Colonic mucosa (tissue), 4 donors: ENCODE measurements around the gene JAKMIP2. TPM values are rescaled to one million over a fixed set of nuclear protein-coding genes. Genes with fewer than 3 reads are reported as not detected.
"Not testable (repeated sequence)": the region's sequence is repeated elsewhere in the genome, so short reads cannot be mapped to it uniquely, and the experiment has no call there.

Experiments
- DNase-seq: peaks from one replicate; pipeline ENCODE4 v3.0.0-alpha.2; 2020
- H3K27ac ChIP-seq: fragments of 200-600 bp; one replicate; pipeline ENCODE4 v1.8.0; 2021
- H3K27me3 ChIP-seq: fragments of 200-600 bp; one replicate; pipeline ENCODE4 v1.8.0; 2021
- H3K36me3 ChIP-seq: fragments of 200-600 bp; one replicate; pipeline ENCODE4 v1.8.0; 2021
- H3K4me1 ChIP-seq: fragments of 200-600 bp; one replicate; pipeline ENCODE4 v1.8.0; 2021; ENCODE audit warnings: mild to moderate bottlenecking
- H3K4me3 ChIP-seq: fragments of 200-600 bp; one replicate; pipeline ENCODE4 v1.8.0; 2021
- H3K9ac ChIP-seq, 2 donors: one replicate each; pipeline ENCODE4 v1.7.0; 2013; ENCODE audit warnings: control low read depth in 2 of 2, low read depth in 2 of 2, low read length in 2 of 2
- H3K9me3 ChIP-seq: fragments of 200-600 bp; one replicate; pipeline ENCODE4 v1.8.0; 2021
- intact Hi-C: fragments of 100-400 bp; cut with DNase I; formaldehyde crosslinking; loops from one replicate; pipeline ENCODE4 v1.14.1; 2022
- total RNA-seq, 2 donors: library from RNA; stranded (reverse); fragmentation: NEBNext Ultra II Directional in 1 of 2; extraction: Animal tissue kit (Norgen Biotek cat#: 25700) in 1 of 2; gene quantifications; one replicate each; pipeline ENCODE4 v1.2.1, GENCODE V29; 2021
- TF ChIP-seq, protein P1 (sequence below): fragments of 200-600 bp; IDR thresholded peaks from one replicate; pipeline ENCODE4 v1.8.0; 2022; ENCODE audit warnings: antibody characterized with exemption, mild to moderate bottlenecking
- donor health status: healthy.
- donor health status: DM: no; HTN: no; CAD: no.
- donor health status: DM: no; HTN: no; CAD: no.

JAKMIP2 gene
- total RNA-seq, 2 donors from 2014 or later = 0.17 to 1.3 TPM

DNA sequence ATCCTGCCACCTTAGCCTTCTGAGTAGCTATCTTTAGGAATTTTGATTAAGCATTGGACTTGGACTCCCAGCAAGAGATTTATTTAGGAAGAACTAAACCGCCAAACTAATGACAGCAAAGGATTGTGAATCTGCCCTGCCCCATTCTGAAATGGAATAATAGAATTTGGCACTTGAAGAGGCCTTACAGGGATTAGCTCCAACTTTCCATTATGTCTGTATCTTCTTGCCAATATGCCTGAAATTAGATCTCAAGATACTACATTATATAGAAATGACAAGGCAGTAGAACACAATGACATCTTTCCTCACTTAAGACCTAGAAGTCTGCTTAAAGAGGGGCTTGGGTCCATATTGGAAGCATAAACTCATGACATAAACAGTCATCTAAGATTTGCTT, 195.7 kb downstream of the JAKMIP2 start:
- no peaks in the 10 kb centered on the region for H3K4me1 ChIP-seq
- no peak overlapping the region for H3K4me3 ChIP-seq
- H3K27ac ChIP-seq = no peak overlapping the region
- H3K9me3 ChIP-seq = no peaks in the 10 kb centered on the region
- no peak for DNase-seq
- no peak overlapping the region for H3K9ac ChIP-seq
- H3K27me3 ChIP-seq = no peaks in the 10 kb centered on the region
- H3K36me3 ChIP-seq = no peaks in the 10 kb centered on the region
- TF ChIP-seq, protein P1, sequence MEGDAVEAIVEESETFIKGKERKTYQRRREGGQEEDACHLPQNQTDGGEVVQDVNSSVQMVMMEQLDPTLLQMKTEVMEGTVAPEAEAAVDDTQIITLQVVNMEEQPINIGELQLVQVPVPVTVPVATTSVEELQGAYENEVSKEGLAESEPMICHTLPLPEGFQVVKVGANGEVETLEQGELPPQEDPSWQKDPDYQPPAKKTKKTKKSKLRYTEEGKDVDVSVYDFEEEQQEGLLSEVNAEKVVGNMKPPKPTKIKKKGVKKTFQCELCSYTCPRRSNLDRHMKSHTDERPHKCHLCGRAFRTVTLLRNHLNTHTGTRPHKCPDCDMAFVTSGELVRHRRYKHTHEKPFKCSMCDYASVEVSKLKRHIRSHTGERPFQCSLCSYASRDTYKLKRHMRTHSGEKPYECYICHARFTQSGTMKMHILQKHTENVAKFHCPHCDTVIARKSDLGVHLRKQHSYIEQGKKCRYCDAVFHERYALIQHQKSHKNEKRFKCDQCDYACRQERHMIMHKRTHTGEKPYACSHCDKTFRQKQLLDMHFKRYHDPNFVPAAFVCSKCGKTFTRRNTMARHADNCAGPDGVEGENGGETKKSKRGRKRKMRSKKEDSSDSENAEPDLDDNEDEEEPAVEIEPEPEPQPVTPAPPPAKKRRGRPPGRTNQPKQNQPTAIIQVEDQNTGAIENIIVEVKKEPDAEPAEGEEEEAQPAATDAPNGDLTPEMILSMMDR = no peak
- intact Hi-C loops = no loop called here

DNA sequence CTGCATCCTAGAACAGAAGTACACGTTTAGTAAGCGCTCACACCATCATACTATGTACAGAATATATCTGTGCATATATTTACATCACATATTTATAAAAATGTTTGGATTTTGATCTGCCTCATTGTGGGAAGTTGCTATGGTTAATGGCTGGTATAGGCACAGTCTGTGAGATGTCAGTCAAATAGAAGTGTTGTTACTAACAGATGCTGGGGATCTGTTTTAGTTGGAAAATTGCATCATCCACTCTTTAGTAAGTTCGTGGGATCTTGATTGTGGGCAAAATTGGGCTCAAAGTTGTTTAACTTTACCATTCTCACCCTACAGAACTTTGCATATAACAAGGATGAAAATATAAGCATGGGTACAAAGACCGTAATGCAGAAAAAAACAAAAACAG, 196.3 kb downstream of the JAKMIP2 start:
- TF ChIP-seq, protein P1 = no peak
- no peak for DNase-seq
- no peaks in the 10 kb centered on the region for H3K9me3 ChIP-seq
- no peaks in the 10 kb centered on the region for H3K4me1 ChIP-seq
- H3K27ac ChIP-seq = no peak overlapping the region
- intact Hi-C loops = no loop called here
- no peaks in the 10 kb centered on the region for H3K27me3 ChIP-seq
- no peak overlapping the region for H3K4me3 ChIP-seq
- H3K9ac ChIP-seq = no peak overlapping the region
- no peaks in the 10 kb centered on the region for H3K36me3 ChIP-seq

DNA sequence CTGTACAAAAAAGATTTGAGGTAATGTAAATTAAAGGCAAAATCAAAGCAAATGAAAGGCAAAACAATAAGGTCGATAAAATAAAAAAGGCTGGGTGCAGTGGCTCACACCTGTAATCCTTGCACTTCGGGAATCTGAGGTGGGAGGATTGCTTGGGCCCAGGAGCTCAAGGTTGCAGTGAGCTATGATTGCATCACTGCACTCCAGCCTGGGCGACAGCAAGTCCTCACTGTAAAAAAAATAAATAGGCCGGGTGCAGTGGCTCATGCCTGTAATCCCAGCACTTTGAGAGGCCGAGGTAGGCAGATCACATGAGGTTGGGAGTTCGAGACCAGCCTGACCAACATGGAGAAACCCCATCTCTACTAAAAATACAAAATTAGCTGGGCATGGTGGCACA, 200.3 kb downstream of the JAKMIP2 start:
- H3K36me3 ChIP-seq, DNase-seq, H3K27ac ChIP-seq, H3K4me3 ChIP-seq, intact Hi-C loops, H3K9me3 ChIP-seq, H3K27me3 ChIP-seq, H3K9ac ChIP-seq, H3K4me1 ChIP-seq: not testable (repeated sequence)

DNA sequence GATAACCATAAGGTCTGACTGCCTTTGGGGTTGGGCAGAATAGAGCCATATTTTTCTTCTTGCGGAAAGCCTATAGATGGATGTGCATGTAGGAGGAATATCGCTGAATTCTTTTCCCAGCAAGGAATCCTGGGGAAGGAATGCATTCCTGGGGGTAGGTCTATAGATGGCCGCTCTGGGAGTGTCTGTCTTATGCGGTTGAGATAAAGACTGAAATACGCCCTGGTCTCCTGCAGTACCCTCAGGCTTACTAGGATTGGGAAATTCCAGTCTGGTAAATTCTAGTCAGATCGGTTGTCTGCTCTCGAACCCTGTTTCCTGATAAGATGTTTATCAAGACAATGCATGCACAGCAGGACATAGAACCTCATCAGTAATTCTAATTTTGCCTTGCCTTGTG, 202.1 kb downstream of the JAKMIP2 start:
- intact Hi-C loops, DNase-seq, H3K9ac ChIP-seq, H3K9me3 ChIP-seq, H3K4me3 ChIP-seq, H3K36me3 ChIP-seq, H3K27ac ChIP-seq, H3K4me1 ChIP-seq, H3K27me3 ChIP-seq: not testable (repeated sequence)

DNA sequence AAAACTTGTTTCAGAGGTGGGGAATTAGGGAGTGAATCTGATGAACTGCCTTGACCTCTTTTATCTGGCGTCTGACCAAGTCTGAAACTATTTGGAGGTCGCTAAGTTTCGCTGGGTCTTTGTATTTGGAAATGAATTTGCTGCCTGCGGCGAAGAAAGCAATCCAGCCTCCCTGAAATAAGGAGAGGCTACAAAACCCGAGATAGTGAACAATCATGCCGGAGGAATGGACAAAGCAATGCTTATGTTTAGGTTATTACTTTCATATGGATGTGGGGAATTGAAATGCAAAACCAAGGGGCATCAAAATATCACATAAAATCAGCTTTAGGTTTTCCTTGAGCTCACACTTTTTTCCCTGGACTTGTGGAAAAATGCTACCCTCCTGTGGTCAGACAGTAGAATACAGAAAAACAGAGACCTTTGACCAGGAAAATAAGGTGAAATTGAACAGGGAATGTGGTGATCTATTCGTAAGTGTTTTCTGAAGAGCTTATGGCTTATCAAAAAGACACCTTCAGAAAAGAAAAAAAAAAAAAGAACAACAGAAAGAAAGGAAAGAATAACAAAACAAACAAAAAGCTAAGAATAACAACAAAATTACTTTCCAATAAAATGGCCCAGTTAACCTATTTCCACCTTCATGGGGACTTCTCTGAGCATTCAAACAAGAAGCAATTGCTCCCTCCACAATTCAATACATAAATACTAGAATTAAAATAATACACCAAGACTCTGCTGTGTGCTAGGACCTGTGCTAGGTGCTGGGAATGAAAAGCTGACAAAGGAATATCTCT, 204.1 kb downstream of the JAKMIP2 start:
- no peak for DNase-seq
- Histone ChIP-seq H3K27me3 (no peaks in the 10 kb centered on the region), H3K9ac (no peak overlapping the region), H3K9me3 (no peaks in the 10 kb centered on the region), H3K27ac (no peak overlapping the region), H3K4me3 (no peak overlapping the region), H3K4me1 (no peaks in the 10 kb centered on the region), H3K36me3 (no peaks in the 10 kb centered on the region)
- intact Hi-C loops = loop anchor here (5.0 kb wide), 3 partner anchors 126 to 356 kb away; no protein-coding TSS in a partner anchor
- TF ChIP-seq, protein P1 = no peak

DNA sequence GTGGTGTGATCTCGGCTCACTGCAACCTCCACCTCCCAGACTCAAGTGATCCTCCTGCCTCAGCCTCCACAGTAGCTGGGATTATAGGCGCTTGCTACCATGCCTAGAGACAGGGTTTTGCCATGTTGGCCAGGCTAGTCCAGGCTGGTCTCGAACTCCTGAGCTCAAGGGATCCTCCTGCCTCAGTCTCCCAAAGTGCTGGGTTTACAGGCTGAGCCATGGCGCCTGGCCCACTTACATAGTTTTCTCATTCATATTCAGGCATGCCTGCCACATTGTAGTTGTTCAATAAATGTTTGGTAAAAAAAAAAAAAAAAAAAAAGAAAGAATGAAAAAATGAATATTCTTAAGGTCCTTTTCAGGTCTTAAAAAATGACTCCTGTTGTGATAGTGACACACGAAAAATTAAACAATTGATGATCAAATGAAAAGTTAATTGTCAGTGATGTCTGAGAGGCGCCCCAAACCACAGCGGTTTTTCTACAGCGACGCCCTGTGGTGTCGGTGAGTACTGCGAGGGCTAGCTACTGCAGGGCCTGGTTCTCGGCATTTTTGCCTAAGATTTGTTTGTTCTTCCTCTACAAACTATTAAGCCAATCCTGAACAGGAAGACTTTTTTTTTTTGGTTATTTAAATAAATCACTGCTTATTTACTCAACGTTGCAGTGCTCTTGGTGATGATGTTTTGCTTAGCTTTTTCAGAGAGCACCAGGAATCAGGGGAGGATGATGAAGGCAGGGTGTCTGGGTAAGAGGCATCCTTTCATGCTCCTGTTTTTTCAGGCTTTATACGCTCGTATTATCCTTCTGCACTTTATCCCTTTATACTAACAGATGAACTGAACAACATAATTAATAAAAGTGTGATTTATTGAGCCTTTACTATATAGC, 205.6 kb downstream of the JAKMIP2 start:
- Histone ChIP-seq H3K36me3 (no peaks in the 10 kb centered on the region), H3K27ac (no peak overlapping the region), H3K9ac (no peak overlapping the region), H3K9me3 (no peaks in the 10 kb centered on the region), H3K4me1 (no peaks in the 10 kb centered on the region), H3K4me3 (no peak overlapping the region), H3K27me3 (no peaks in the 10 kb centered on the region)
- intact Hi-C loops = loop anchor here (5.0 kb wide), 3 partner anchors 125 to 355 kb away; no protein-coding TSS in a partner anchor
- peak; percentile 69 for DNase-seq
- TF ChIP-seq, protein P1 = peak; percentile 83
